Calu3 (cell line): ENCODE measurements around the gene NTM. TPM values are rescaled to one million over a fixed set of nuclear protein-coding genes. Genes with fewer than 3 reads are reported as not detected.

Experiments
- BruUV-seq: library from RNA; stranded (reverse); fragments of 400-500 nt; replicated peaks from 2 replicates; lab custom pipeline; 2021; lab: Mats Ljungman, UMichigan
- CTCF ChIA-PET: fragments of 300-600 bp; sonication (Branson Sonifier 250); formaldehyde crosslinking; loops from one replicate; lab custom pipeline; 2022; ENCODE audit warnings: antibody characterized with exemption; lab: Charles Lee
- DNase-seq: peaks from one replicate; pipeline ENCODE4 v3.0.0; 2022
- H3K27ac Mint-ChIP-seq: one replicate; pipeline ENCODE4 v1.8.0; 2022; ENCODE audit warnings: mixed read lengths; ENCODE audit not compliant: unreplicated experiment
- H3K27me3 Mint-ChIP-seq: one replicate; pipeline ENCODE4 v1.8.0; 2022; ENCODE audit warnings: mixed read lengths; ENCODE audit not compliant: unreplicated experiment
- H3K36me3 Mint-ChIP-seq: one replicate; pipeline ENCODE4 v1.8.0; 2022; ENCODE audit warnings: mild to moderate bottlenecking, moderate library complexity, mixed read lengths; ENCODE audit not compliant: insufficient read depth, unreplicated experiment
- H3K4me1 Mint-ChIP-seq: one replicate; pipeline ENCODE4 v1.8.0; 2022; ENCODE audit warnings: mild to moderate bottlenecking, low read depth, mixed read lengths; ENCODE audit not compliant: unreplicated experiment
- H3K4me3 Mint-ChIP-seq: one replicate; pipeline ENCODE4 v1.8.0; 2022; ENCODE audit warnings: mild to moderate bottlenecking, low read depth, moderate library complexity, mixed read lengths; ENCODE audit not compliant: unreplicated experiment
- H3K9me3 Mint-ChIP-seq: one replicate; pipeline ENCODE4 v1.8.0; 2022; ENCODE audit warnings: low read depth, mixed read lengths; ENCODE audit not compliant: unreplicated experiment
- intact Hi-C: fragments of 100-400 bp; cut with micrococcal nuclease; formaldehyde crosslinking; loops from one replicate; pipeline ENCODE4 v1.10.0; 2022; ENCODE audit not compliant: unreplicated experiment
- total RNA-seq: library from RNA; stranded (reverse); gene quantifications from 2 replicates; pipeline ENCODE4 v1.2.3, GENCODE V29; 2022
- TF ChIP-seq, protein P1 (sequence below): fragments of 200-600 bp; IDR thresholded peaks from one replicate; pipeline ENCODE4 v1.8.0; 2022; ENCODE audit warnings: antibody characterized with exemption; ENCODE audit not compliant: unreplicated experiment

Gene NTM
- total RNA-seq, 1 experiment from 2014 or later, result not detected

DNA sequence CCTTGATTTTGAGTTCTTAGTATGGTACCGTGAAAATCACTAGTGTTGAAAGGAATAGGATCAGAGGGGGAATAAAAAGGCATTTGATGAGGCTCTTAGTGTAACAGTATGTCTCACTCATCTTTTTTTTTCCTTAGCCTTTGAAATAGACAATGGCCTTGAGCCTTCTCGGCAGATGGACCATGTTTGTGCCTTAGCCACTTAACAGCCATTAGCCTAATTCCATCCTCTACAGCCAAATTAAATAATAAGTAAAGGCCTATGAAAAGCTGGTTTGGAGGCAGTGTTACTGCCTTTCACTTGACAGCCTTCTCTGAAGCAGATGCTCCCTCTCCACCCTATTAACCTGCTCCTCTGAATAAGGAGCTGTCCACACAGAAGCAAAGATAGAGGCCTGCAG lies 580.7 kb downstream of the NTM start:
- CTCF ChIA-PET, result no interaction called here
- H3K4me3 Mint-ChIP-seq, result no peak overlapping the region
- DNase-seq, result no peak
- BruUV-seq, result no TSS peak
- H3K9me3 Mint-ChIP-seq, result peaks cover 12% of the 10 kb centered on the region
- H3K27ac Mint-ChIP-seq, result no peak overlapping the region
- no peaks in the 10 kb centered on the region for H3K4me1 Mint-ChIP-seq
- no peaks in the 10 kb centered on the region for H3K27me3 Mint-ChIP-seq
- intact Hi-C loops, result no loop called here
- TF ChIP-seq, protein P1, sequence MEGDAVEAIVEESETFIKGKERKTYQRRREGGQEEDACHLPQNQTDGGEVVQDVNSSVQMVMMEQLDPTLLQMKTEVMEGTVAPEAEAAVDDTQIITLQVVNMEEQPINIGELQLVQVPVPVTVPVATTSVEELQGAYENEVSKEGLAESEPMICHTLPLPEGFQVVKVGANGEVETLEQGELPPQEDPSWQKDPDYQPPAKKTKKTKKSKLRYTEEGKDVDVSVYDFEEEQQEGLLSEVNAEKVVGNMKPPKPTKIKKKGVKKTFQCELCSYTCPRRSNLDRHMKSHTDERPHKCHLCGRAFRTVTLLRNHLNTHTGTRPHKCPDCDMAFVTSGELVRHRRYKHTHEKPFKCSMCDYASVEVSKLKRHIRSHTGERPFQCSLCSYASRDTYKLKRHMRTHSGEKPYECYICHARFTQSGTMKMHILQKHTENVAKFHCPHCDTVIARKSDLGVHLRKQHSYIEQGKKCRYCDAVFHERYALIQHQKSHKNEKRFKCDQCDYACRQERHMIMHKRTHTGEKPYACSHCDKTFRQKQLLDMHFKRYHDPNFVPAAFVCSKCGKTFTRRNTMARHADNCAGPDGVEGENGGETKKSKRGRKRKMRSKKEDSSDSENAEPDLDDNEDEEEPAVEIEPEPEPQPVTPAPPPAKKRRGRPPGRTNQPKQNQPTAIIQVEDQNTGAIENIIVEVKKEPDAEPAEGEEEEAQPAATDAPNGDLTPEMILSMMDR, result no peak
- H3K36me3 Mint-ChIP-seq, result peaks cover 3% of the 10 kb centered on the region

DNA sequence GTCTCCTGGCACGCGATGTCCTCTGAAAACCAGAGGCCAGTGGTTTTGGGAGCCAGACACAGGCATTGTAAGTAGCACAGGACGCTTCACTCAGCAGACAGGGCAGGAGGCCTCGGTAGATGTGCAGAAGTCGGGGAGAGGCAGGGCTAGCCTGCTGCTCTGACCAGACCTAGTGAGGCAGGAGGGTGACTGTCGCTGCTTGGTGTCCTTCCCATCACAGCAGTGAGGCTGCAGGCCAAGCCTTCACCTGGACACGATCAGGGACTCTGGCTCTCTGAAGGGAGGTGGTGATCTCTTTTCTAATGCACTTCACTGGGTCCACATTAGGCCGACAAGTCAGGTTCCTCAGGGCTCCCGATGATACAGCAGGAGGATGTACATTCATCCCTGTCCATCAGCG lies 583.7 kb downstream of the NTM start:
- H3K27me3 Mint-ChIP-seq, result no peaks in the 10 kb centered on the region
- H3K27ac Mint-ChIP-seq, result no peak overlapping the region
- no peak overlapping the region for H3K4me3 Mint-ChIP-seq
- CTCF ChIA-PET, result no interaction called here
- TF ChIP-seq, protein P1, result no peak
- peaks cover 3% of the 10 kb centered on the region for H3K36me3 Mint-ChIP-seq
- intact Hi-C loops, result no loop called here
- BruUV-seq, result no TSS peak
- DNase-seq, result no peak
- peaks cover 17% of the 10 kb centered on the region for H3K9me3 Mint-ChIP-seq
- no peaks in the 10 kb centered on the region for H3K4me1 Mint-ChIP-seq

- DNase-seq, result no peak
- no TSS peak for BruUV-seq
- CTCF ChIA-PET, result no interaction called here
- Mint-ChIP-seq H3K9me3 (peaks cover 9% of the 10 kb centered on the region), H3K36me3 (no peaks in the 10 kb centered on the region), H3K27ac (no peak overlapping the region), H3K4me1 (no peaks in the 10 kb centered on the region), H3K27me3 (no peaks in the 10 kb centered on the region), H3K4me3 (no peak overlapping the region)
- TF ChIP-seq, protein P1, result no peak
- intact Hi-C loops, result no loop called here
These were observed 585.5 kb downstream of the NTM start for GRCh38 chr11:131955904-131956303.

- intact Hi-C loops, result no loop called here
- Mint-ChIP-seq H3K4me1 (no peaks in the 10 kb centered on the region), H3K27me3 (no peaks in the 10 kb centered on the region), H3K27ac (no peak overlapping the region), H3K9me3 (peaks cover 6% of the 10 kb centered on the region), H3K4me3 (no peak overlapping the region), H3K36me3 (no peaks in the 10 kb centered on the region)
- TF ChIP-seq, protein P1, result no peak
- BruUV-seq, result no TSS peak
- DNase-seq, result no peak
- CTCF ChIA-PET, result no interaction called here
These were observed 586.8 kb downstream of the NTM start for GRCh38 chr11:131957201-131957600.

GRCh38 chr11:131957875-131958274 lies 587.5 kb downstream of the NTM start:
- DNase-seq, result no peak
- TF ChIP-seq, protein P1, result no peak
- H3K36me3 Mint-ChIP-seq, result no peaks in the 10 kb centered on the region
- H3K9me3 Mint-ChIP-seq, result peaks cover 6% of the 10 kb centered on the region
- intact Hi-C loops, result no loop called here
- no TSS peak for BruUV-seq
- no peaks in the 10 kb centered on the region for H3K27me3 Mint-ChIP-seq
- no peaks in the 10 kb centered on the region for H3K4me1 Mint-ChIP-seq
- H3K27ac Mint-ChIP-seq, result no peak overlapping the region
- CTCF ChIA-PET, result no interaction called here
- H3K4me3 Mint-ChIP-seq, result no peak overlapping the region
